Sciatic nerve (tissue), 2 donors: ENCODE results near the gene GUCY1B1. TPM values are rescaled to one million over a fixed set of nuclear protein-coding genes. Genes with fewer than 3 reads are reported as not detected.

Experiments
- ATAC-seq: fragments of 200-7000 bp; cut with Tn5 transposase; one replicate; pipeline ENCODE4 v1.9.1; 2020; ENCODE audit warnings: mild to moderate bottlenecking, moderate library complexity
- DNase-seq: peaks from one replicate; pipeline ENCODE4 v3.0.0-alpha.2; 2020; ENCODE audit warnings: low spot score
- intact Hi-C: fragments of 100-400 bp; cut with DNase I; formaldehyde crosslinking; loops from one replicate; pipeline ENCODE4 v1.14.2; 2022
- total RNA-seq: library from RNA; stranded (reverse); fragmentation: NEBNext Ultra II Directional; extraction: Animal tissue kit (Norgen Biotek cat#: 25700); gene quantifications from one replicate; pipeline ENCODE4 v1.2.1, GENCODE V29; 2021
- donor health status: DM: no; HTN: no; CAD: no.
- donor health status: DM: no; HTN: no; CAD: no.

GUCY1B1 gene
- total RNA-seq, 1 donor from 2014 or later, result 15.5 TPM

- no peak for DNase-seq
- intact Hi-C loops, result no loop called here
- no peak for ATAC-seq
Observed at GRCh38 chr4:155837203-155837796, 78.5 kb downstream of the GUCY1B1 start.

- ATAC-seq (no peak), DNase-seq (no peak)
- intact Hi-C loops, result no loop called here
Observed at GRCh38 chr4:155842080-155842479, 83.3 kb downstream of the GUCY1B1 start.

- intact Hi-C loops, result no loop called here
- DNase-seq (no peak), ATAC-seq (no peak)
Observed at GRCh38 chr4:155846929-155847328, 88.1 kb downstream of the GUCY1B1 start.

DNA sequence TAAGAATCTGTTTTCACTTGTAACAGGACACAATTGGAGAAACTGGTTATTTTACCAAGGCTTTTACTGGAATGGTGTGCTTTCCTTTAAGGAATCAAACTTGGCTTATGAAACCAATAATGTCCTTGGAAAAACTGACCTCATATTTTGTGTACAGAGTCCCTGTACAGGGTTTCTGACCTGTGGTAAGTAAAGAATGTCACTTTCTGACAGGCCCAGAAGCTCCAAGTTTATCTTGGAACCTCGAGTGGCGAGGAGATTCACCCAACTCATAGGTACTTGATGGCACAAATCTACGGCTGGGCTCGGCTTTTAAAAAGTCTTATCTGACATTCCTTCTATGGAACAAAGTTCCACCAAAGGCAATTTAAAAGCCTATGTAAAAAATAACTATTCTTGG, 90.2 kb downstream of the GUCY1B1 start:
- no peak for ATAC-seq
- intact Hi-C loops, result no loop called here
- no peak for DNase-seq

- intact Hi-C loops, result no loop called here
- no peak for ATAC-seq
- DNase-seq, result no peak
Observed at GRCh38 chr4:155853189-155853588, 94.4 kb downstream of the GUCY1B1 start.

DNA sequence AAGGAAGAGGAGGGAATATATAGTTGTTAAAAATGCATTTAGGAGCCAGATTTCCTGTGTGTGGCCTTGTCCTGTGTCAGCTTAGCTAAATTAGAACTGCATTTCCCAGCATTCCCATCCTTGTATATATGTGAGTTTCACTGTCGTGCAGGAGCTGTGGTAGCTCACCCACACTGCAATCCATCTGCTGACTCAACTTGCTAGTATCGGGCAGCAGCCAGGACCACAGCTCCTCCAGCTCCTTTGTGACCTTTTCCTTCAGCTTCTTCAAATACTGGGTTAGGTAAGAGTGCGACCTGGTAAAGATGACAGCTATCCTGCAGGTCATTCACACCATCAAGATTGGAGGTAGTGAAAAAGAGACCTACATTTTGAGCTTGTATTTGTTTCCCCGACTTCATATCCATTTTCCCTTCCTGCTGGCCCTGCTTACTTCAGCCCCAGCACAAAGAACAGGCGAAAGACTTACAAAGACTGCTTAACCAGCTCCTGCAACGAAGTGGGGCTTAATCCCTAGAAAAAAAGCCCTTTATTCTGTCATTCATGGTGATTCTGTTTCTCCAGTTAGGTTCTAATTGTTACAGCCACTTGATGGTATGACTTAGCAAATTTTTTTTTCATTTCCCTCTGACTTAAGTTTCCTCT, 95.9 kb downstream of the GUCY1B1 start:
- DNase-seq (no peak), ATAC-seq (no peak)
- intact Hi-C loops, result no loop called here

GRCh38 chr4:155855897-155856296, 97.1 kb downstream of the GUCY1B1 start:
- DNase-seq, result no peak
- intact Hi-C loops, result no loop called here
- ATAC-seq, result no peak

Other genes with a start within 250 kb of the GUCY1B1 start
- gene GUCY1A1, start 92.2 kb upstream of the GUCY1B1 start, total RNA-seq, result 16.1 TPM
- not detected for gene ASIC5, start 107.3 kb downstream of the GUCY1B1 start, total RNA-seq
- not detected for gene TDO2, start 144.7 kb downstream of the GUCY1B1 start, total RNA-seq
- 25.9 TPM for gene CTSO, start 194.8 kb downstream of the GUCY1B1 start, total RNA-seq